NCI-H2171 treated with DMSO at 0.1 percent for 48 hours (cell line): Measurements from ENCODE around the gene SBNO2.

Experiments
- DNase-seq: peaks from one replicate; lab custom pipeline; 2025; lab: John Stamatoyannopoulos, UW

Gene SBNO2

DNA sequence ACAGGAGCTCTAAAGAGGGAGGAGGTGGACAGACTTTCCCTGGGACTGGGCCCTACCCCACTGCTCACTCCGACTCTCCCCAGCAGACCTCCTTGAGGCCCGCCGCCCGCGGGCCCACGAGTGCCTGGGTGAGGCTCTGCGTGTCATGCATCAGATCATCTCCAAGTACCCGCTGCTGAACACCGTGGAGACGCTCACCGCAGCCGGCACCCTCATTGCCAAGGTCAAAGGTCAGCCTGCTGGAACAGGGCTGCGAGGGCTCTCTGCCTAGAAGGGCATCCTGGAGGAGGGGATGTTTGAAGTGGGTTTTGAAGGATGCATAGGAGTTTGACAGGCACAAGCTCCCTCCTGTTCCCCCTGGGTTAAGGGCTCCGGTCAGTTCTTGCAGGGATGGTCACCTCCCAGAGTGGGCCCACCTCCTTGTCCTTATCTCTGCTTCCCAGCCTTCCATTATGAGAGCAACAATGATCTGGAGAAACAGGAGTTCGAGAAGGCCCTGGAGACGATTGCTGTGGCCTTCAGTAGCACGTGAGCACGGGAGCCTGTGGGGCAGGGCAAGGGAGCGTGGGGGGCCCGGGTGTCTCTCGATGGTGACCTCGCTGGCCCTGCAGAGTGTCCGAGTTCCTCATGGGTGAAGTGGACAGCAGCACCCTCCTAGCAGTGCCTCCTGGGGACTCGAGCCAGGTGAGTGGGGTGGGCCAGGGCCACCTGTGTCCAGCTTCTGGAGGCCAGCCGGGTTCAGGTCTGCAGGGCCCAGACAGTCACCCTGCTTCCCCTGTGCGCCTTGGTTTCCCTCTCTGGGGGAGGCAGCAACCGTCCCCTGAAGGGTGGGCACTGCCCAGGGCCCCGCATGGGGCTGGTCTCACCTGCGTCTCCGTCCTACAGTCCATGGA, 100.8 kb downstream of the SBNO2 start:
- no peak for DNase-seq

DNA sequence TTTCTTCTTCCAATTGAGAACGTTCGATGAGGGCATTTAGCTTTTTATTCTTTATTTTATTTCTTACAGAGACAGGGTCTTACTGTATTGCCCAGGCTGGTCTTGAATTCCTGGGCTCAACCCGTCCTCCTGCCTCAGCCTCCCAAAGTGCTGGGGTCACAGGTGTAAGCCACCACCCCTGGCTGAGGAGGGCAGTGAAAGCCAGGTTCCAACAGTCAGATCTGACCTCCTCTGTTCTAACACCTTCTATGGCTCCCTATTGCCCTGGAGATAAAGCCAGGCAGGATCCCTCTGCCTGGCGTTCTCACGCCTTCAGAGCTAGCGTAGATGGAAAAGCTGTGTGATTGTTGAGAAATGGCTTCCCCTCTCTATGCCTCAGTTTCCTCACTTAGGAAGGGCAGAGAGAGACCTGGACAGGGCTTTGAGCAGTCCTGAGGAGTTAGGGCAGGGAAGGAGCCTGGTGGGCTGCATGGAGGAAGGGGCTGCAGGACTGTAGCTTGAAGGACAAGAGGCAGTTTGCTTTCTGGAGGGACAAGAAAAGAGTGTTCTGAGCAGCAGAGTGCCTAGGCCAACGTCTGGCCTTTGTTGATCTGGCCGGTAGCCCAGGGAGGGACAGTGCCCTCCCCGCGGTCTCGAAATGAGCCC, 101.6 kb downstream of the SBNO2 start:
- DNase-seq = no peak

DNA sequence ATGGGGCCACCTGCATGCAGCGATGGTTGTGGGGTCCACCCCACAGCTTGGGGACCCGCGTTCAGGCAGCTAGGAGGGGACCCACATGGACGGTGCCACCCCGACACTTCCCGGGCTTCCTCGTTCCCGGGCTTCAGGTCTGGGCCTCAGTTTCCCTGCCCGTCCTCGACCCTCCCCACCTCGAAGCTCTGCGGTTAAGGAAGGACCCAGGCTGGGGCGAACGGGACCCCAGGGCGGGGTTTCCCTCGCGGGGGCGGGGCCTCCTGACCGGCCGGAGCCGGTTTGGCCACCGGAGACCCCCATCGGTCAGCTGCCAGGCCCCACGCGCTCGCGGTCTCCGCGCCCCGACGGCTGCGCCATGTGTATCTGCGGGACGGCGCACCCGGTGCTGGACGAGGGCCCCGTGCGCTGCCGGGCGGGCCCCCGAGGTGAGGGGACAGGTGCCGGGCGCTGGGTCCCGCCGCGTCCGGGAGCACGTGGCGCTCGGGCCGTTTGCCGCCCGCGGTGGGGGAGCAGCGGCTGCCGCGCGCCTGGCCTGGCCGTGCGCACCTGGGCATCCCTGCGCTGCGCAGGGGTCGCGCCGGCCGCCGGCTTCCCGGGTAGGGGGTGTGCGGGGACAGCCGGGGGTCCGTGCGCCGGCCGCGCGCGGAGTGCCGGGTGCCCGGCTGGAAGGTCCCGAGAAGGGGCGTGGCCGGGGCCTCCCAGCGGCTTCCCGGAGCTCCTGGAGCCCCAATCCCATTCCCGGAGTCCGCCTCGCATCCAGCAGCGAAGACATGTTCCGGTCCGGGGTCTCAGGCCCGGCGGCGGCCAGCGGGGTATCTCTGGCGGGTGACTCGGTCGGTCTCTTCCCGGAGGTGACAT, 102.9 kb downstream of the SBNO2 start:
- DNase-seq = no peak

DNA sequence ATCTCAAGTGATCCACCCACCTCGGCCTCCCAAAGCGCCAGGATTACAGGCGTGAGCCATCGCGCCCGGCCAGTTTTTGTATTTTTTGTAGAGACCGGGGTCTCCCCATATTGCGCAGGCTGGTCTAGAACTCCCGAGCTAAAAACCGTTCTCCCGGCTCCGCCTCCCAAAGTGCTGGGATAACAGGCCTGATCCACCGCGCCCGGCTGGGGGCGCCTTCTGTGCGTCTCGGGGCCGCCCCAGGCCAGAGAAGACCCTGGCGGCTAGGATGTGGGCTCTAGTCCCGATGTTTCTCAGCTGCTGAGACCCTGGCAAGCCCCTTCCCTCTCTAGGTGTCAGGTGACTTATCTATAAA, 103.5 kb downstream of the SBNO2 start:
- DNase-seq = no peak

DNA sequence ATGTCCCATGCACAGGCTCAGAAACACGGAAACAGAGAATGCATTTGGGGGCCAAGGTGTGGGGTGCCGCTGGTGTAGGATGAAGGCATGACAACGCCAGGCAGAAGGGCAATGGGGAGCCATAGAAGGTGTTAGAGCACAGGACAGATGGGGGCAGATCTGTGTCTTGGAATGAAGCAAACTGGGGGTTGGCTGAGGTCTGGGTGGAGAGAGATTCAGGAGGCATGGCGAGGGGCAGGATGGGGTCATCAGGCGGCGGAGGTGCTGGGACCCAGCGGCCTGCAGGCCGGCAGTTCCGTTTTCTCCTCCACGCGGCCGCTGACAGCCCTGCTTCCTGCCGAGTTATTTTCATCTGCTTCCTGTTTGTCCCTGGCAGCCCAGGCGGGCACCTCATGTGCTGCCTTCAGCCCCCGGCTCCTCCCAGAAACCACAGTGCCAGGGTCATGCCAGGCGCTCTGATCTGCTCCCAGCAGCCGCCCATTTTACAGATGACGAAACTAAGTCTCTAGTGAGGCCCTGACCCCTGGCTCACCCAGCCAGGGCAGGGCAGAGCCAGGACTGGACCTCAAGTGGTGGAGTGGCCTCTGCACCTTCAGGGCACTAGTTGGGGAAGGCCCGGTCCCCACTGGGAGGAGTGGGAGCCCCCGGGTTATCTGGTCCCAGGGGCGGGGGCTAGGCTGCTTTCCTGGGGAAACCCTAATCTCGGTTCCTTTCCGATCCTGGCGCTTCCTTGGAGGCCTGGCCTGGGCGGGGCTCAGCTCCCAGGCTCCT, 104.9 kb downstream of the SBNO2 start:
- DNase-seq = no peak

DNA sequence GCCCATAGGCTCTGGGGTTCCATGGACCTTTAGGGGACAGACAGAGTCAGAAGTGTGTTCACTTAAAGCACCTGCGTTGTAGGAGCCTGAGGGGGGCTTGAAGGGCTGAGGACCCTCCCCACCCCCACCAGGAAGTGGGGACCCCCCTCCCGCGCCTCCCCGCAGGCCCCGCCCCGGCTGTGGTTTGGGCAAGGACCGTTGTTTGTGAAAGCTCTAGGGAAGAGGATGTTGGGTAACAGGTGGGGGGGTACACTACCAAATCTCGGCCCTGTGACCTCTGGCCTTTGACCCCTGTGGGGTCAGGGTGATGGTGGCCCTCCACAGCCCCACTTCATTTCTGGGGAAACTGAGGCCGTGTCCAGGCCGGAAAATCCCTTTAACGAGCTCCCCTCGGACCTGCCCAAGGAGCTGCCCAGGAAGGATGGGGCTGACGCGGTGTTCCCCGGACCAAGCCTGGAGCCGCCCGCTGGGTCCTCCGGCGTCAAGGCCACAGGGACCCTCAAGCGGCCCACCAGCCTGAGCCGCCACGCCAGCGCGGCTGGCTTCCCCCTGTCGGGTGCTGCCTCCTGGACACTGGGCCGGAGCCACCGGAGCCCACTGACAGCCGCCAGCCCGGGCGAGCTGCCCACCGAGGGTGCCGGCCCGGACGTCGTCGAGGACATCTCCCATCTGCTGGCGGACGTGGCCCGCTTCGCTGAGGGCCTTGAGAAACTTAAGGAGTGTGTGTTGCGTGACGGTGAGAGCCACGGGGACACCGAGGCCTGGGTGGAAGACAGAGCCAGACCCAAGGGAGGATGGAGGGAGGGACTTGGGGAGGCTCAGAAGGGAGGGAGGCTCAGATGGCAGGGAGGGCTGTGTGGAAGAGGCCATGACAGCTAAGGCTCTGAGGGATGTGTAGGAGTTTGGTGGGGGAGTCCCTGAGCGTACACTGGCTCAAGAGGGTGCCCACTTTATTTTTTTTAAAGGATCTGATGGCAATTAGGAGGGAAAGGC, 105.8 kb downstream of the SBNO2 start:
- DNase-seq = no peak

DNA sequence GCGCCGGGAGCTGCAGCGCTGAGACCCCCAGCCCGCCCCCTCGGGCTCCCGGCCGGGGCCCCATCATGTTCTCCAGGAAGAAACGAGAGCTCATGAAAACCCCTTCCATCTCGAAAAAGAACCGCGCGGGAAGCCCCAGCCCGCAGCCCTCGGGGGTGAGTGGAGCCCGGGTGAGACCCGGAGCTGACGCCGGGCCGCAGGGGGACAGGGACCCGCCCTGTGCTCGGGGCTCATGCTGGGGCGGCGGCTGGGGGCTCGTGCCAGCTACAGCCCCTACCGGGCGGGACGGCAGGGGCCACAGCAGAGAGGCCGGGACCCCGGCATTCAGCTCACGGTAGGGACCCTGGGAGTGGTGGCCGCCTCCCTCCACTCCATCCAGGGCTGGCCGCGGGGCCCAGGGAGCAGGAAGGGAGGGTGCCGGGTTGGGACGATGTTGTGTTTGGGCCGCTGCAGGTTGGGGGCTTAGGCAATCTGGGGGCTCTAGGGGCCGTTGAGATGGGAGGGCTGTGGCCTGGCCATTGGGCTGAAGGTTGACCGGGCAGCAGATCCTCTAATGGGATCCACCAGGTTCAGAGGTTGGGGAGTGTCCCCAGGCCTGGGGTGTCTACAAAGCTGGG, 106.6 kb downstream of the SBNO2 start:
- DNase-seq = no peak

DNA sequence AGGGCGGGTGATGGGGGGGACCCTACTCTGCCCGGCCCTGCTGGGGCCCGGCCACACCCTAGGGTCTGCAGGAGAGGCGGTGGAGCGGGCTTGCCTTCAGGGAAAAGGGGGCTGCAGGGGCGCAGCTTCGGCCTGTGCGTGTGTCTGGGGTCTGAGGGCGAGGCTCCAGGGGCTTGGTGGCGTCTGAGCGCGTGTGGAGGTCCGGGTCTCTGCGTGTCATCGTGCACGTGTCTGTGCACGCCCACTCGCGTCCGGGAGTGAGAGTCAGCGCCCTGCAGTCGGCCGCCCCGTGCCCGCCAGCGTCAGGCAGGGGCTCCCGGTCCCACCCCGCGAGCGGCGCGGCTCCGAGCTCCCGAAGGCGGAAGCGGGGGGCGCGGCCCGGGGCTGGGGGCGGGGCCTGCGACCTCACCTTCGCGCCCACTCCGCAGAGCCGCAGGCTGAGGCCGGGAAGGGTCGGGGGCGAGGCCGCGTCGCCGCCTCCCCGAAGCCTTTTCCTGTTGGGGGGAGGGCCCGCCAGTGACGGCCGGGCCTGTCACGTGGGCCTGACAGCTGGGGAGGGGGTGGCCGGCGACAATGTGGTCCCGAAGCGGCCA, 107.2 kb downstream of the SBNO2 start, which contains the start of gene ARHGAP45:
Gene ARHGAP45 (plus strand): TSS at position 420 of the 593 bp plus-strand sequence. CDS start 239 bp downstream, outside the sequence.
- no peak for DNase-seq

DNA sequence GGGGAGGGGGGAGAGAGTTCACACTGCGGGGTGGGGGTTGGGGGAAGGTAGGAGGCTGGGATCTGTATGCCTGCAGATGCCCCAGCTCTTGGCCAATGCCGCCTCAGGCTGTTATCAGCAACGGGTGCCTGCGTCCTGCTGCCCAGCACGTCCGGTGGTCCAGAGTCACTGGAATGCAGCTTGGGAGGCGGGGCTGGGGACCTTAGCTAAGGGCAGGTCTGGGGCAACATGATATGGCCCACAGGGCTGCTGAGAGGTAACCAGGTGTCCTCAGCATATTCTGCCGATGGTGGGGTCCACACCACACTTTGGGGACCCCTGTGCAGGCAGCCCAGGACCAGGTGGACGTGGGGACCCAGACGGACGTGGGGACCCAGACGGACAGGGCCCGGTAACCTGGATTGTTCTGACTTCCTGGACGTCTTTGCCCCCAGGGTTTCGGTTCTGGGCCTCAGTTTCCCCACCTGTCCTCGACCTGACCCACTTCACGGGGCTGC, 107.8 kb downstream of the SBNO2 start:
- DNase-seq = no peak

DNA sequence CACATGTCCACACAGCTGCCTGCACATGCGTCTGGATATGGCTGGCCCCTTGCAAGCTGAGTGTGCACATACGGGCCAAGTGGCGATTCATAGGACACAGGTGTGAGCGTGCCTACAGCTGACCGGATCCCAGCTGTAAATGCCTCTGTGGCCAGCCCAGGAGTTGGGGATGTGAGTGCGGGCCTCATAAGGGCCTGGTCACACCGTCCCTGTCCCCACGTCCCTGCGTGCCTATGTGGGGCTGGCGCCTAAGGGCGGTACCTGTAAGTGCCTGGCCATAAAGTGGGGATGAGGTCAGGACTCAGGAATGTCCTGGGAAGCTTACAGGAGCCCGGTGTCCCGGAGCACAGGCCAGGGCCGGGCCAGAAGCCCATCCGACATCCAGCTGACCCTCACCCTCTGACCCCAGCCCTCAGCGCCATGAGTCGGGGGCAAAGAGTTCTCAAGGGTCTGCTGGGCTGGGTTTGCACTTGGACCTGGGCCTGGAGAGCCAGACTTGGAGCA, 108.4 kb downstream of the SBNO2 start:
- DNase-seq = no peak

DNA sequence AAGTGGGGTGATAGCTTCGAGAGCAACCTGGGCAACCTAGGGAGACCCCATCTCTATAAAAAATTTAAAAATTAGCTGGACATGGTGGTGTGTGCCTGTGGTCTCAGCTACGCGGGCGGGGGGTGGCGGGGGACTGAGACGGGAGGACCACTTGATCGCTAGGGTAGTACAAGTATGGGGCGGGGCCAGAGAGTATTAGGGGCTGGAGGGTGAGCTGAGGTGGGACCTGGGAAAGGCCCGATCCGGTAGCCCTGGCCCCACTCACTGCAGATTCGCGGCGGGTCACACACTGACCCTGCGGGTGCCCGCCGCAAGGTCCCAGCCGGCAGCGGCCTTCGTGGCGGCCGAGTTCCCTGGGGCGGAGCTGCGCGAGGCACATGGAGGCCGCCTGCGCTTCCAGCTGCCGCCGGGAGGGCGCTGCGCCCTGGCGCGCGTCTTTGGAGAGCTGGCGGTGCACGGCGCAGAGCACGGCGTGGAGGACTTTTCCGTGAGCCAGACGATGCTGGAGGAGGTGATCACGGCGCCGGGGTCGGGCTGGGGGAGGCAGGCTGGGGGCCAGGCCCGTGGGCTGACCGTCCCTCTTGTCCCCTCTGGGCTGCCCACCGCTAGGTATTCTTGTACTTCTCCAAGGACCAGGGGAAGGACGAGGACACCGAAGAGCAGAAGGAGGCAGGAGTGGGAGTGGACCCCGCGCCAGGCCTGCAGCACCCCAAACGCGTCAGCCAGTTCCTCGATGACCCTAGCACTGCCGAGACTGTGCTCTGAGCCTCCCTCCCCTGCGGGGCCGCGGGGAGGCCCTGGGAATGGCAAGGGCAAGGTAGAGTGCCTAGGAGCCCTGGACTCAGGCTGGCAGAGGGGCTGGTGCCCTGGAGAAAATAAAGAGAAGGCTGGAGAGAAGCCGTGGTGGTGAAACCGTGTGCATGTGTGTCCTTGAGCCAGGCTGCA, 109.1 kb downstream of the SBNO2 start:
- DNase-seq = peak; percentile 38

DNA sequence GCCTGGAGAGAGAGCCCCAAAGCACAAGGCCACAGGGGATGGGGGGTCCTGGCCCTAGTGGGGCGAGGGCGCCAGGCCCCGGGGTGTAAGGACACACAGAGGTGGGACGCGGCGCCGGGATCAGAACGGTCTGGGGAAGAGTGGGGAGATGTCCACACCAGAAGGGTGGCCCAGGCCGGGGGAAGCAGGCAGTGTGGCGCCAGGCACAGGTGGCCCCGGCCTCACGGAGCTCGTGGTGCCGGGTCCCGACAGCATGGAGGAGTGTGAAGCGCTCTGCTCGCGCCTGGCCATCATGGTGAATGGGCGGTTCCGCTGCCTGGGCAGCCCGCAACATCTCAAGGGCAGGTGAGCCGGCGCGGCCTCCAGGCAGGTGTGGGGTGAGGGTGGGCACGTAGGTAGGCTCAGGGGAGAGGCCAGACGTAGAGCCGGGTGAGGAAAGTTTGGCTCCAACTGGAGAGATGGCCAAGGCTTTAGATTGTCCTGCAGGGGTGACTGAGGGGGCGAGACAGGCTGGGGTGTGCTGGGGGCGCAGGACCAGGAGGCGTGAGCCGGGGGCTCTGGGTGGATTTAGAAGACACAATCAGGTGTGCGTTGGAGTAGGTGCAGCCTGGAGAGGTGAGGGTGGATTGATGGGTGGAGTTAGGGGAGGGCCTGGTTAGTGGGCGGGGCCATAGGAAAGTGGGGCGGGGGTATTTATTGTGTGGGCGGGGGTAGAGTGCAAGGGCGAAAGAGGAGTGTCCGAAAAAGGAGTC, 110.0 kb downstream of the SBNO2 start:
- DNase-seq = no peak

DNA sequence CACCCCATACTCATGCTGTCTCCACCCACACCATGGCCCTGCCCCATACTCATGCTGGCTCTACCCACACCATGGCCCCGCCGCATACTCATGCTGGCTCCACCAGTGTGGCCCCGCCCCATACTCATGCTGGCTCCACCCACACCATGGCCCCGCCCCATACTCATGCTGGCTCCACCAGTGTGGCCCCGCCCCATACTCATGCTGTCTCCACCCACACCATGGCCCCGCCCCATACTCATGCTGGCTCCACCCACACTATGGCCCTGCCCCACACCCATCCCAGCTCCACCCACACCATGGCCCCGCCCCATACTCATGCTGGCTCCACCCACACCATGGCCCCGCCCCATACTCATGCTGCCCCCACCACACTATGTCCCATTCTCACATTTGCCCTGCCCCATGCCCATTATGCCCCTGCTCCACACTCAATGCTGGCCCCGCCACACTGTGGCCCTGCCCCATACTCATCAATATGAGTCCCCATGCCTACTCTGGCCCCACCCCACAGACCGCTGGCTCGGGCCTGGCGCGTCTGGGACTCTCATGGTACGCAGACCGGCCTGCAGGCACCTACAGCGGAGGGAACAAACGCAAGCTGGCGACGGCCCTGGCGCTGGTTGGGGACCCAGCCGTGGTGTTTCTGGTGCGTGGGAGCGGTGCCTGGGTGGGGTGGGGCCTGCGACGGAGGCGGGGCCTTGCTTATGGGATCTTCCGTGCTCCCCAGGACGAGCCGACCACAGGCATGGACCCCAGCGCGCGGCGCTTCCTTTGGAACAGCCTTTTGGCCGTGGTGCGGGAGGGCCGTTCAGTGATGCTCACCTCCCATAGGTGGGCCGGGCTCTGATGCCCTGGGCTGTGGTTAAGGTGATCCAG, 110.8 kb downstream of the SBNO2 start:
- no peak for DNase-seq

DNA sequence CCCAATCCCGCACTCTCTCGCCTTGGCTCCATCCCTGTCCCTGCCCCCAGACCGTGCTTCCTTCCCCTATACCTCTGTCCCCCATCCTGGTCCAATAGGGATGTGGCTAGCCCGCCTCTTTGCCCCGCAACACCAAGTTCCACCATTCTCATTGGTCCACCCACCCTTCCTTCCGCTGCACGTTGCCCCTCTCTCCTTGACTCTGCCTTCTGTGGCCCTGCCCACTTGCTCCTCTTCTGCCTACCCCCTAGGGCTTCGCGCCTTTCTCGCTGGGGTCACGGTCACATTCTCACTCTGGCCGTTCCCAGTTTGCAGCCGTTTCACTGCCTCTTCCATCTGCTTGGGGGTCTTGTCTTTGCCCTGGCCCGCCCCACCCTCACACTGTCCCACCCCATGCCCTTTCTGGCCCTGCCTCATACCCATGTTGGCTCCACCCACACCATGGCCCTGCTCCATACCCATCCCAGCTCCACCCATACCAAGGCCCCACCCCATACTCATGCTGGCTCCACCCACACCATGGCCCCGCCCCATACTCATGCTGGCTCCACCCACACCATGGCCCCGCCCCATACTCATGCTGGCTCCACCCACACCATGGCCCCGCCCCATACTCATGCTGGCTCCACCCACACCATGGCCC, 111.6 kb downstream of the SBNO2 start:
- DNase-seq = no peak

DNA sequence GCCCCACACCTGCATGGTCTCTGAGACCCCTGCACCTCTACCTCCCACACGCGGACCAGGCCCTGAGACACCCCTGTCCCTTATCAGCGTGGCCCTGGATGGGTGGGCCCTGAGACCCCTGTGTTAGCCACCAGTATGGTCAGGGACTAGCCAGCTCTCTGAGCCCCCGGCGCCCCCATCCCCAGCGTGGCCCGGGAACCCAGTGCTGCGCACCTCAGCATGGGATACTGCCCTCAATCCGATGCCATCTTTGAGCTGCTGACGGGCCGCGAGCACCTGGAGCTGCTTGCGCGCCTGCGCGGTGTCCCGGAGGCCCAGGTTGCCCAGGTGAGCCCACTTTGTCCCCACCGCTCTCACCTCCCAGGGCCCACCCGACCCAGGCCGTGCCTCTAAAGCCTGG, 112.1 kb downstream of the SBNO2 start:
- no peak for DNase-seq

DNA sequence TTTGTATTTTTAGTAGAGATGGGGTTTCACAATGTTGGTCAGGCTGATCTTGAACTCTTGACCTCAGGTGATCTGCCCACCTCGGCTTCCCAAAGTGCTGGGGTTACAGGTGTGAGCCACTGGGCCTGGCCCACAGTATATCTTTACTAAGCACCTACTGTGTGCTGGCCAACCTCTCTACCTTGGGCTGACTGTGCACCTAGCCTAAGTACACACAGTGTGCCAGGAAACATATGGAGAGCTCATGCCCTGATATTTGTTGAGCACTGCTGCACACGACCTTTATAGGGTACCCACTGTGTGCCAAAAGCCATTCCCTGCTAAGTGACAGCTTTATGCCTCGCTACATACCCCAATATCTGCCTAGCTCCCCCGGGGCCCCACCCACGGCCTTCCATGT, 113.4 kb downstream of the SBNO2 start:
- no peak for DNase-seq
